A549 (cell line): ENCODE data around the gene VPS13D.
"Not testable (repeated sequence)": the region's sequence is repeated elsewhere in the genome, so short reads cannot be mapped to it uniquely, and the experiment has no call there.

ENCODE experiments used
- CHD2 ChIP-seq: fragments of 150-350 bp; IDR thresholded peaks from 2 replicates; pipeline ENCODE4 v1.6.1; 2014; ENCODE audit warnings: low read length; ENCODE audit not compliant: partially characterized antibody
- EP300 ChIP-seq, 2 experiments: fragments of >200 bp; sonication (Bioruptor Twin); formaldehyde crosslinking; IDR thresholded peaks; 2 replicates in 1 of 2; 3 replicates in 1 of 2; pipeline ENCODE4 v1.6.1; 2016 to 2017
- NR3C1 ChIP-seq: fragments of >200 bp; sonication (Bioruptor Twin); formaldehyde crosslinking; IDR thresholded peaks from 3 replicates; pipeline ENCODE4 v1.6.1; 2017
- POLR2A ChIP-seq: IDR thresholded peaks from 2 replicates; pipeline ENCODE4 v1.6.1; 2012; ENCODE audit warnings: mild to moderate bottlenecking, low read length
- RNF2 ChIP-seq: fragments of 200-600 bp; sonication (generic); IDR thresholded peaks from 2 replicates; pipeline ENCODE4 v1.6.1; 2016; ENCODE audit warnings: low read depth, mild to moderate bottlenecking, antibody characterized with exemption, moderate library complexity, borderline replicate concordance
- TF ChIP-seq, protein P1 (sequence below): IDR thresholded peaks from 2 replicates; pipeline ENCODE4 v1.6.1; 2012
- TF ChIP-seq, protein P2 (sequence below): fragments of 200-600 bp; sonication (generic); IDR thresholded peaks from 2 replicates; pipeline ENCODE4 v1.6.1; 2016; ENCODE audit warnings: antibody characterized with exemption, mild to moderate bottlenecking, moderate library complexity
- TF ChIP-seq, protein P3 (sequence below): fragments of >200 bp; sonication (Bioruptor Twin); formaldehyde crosslinking; IDR thresholded peaks from 3 replicates; pipeline ENCODE4 v1.5.1; 2016

DNA sequence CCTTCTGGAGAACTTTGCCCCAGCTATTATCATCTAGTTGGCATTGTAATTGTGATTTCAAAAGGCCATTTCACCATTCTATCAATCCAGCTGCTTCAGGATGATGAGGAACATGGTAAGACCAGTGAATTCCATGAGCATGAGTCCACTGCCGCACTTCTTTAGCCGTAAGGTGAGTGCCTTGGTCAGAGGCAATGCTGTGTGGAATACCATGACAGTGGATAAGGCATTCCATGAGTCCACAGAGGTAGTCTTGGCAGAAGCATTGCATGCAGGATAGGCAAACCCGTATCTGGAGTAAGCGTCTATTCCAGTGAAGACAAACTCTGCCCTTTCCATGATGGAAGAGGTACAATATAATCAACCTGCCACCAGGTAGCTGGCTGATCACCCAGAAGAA, 160.5 kb downstream of the VPS13D start:
- TF ChIP-seq, protein P1, sequence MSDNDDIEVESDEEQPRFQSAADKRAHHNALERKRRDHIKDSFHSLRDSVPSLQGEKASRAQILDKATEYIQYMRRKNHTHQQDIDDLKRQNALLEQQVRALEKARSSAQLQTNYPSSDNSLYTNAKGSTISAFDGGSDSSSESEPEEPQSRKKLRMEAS = not testable (repeated sequence)
- TF ChIP-seq, protein P2, sequence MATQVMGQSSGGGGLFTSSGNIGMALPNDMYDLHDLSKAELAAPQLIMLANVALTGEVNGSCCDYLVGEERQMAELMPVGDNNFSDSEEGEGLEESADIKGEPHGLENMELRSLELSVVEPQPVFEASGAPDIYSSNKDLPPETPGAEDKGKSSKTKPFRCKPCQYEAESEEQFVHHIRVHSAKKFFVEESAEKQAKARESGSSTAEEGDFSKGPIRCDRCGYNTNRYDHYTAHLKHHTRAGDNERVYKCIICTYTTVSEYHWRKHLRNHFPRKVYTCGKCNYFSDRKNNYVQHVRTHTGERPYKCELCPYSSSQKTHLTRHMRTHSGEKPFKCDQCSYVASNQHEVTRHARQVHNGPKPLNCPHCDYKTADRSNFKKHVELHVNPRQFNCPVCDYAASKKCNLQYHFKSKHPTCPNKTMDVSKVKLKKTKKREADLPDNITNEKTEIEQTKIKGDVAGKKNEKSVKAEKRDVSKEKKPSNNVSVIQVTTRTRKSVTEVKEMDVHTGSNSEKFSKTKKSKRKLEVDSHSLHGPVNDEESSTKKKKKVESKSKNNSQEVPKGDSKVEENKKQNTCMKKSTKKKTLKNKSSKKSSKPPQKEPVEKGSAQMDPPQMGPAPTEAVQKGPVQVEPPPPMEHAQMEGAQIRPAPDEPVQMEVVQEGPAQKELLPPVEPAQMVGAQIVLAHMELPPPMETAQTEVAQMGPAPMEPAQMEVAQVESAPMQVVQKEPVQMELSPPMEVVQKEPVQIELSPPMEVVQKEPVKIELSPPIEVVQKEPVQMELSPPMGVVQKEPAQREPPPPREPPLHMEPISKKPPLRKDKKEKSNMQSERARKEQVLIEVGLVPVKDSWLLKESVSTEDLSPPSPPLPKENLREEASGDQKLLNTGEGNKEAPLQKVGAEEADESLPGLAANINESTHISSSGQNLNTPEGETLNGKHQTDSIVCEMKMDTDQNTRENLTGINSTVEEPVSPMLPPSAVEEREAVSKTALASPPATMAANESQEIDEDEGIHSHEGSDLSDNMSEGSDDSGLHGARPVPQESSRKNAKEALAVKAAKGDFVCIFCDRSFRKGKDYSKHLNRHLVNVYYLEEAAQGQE = not testable (repeated sequence)
- TF ChIP-seq, protein P3, sequence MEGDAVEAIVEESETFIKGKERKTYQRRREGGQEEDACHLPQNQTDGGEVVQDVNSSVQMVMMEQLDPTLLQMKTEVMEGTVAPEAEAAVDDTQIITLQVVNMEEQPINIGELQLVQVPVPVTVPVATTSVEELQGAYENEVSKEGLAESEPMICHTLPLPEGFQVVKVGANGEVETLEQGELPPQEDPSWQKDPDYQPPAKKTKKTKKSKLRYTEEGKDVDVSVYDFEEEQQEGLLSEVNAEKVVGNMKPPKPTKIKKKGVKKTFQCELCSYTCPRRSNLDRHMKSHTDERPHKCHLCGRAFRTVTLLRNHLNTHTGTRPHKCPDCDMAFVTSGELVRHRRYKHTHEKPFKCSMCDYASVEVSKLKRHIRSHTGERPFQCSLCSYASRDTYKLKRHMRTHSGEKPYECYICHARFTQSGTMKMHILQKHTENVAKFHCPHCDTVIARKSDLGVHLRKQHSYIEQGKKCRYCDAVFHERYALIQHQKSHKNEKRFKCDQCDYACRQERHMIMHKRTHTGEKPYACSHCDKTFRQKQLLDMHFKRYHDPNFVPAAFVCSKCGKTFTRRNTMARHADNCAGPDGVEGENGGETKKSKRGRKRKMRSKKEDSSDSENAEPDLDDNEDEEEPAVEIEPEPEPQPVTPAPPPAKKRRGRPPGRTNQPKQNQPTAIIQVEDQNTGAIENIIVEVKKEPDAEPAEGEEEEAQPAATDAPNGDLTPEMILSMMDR = not testable (repeated sequence)
- not testable (repeated sequence) for TF ChIP-seq RNF2; POLR2A; EP300 (IDR thresholded peaks at IDR 0.05); CHD2; NR3C1
